HG03159 (cell line): ENCODE measurements around the gene HTRA2.
A peak's percentile ranks its signal among the peaks of the same experiment; 100 is the strongest.

ENCODE experiments used
- ATAC-seq: cut with Tn5 transposase; IDR thresholded peaks from one replicate; pipeline ENCODE4 v1.9.1; 2021; ENCODE audit warnings: mild to moderate bottlenecking, moderate library complexity; ENCODE audit not compliant: unreplicated experiment

HTRA2 gene

GRCh38 chr2:74515271-74515980, 14.3 kb upstream of the HTRA2 start:
- no peak for ATAC-seq

DNA sequence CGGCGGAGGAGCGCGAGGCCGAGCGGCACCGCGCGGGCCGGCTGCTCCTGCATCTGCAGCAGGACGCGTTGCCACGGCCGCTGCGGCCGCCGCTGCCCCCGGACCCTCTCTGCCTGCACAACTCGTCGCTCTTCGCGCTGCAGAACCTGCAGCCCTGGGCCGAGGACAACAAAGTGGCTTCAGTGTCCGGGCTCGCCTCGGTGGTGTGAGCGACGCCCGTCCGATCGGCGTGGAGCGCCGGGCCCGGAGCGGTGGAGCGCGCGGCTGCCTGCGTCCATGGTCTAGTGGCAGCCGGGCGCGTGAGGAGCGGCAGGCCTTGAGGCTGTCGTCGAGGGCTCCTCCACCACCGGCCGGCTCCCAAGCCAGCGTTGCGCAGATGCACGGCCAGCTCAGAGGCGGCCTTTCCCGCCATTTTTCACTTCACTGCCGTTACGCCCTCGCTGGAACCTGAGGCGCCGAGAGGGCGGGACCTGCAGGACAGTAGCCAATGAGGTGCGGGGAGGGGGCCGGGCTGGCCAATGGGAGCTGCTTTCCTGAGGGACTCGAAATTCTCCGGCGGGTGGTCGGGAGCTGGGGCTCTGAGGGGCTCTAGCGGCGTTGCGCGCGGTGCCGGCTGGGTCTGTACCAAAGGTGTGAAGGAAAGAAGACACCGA, 13.6 kb upstream of the HTRA2 start:
- ATAC-seq = no peak

DNA sequence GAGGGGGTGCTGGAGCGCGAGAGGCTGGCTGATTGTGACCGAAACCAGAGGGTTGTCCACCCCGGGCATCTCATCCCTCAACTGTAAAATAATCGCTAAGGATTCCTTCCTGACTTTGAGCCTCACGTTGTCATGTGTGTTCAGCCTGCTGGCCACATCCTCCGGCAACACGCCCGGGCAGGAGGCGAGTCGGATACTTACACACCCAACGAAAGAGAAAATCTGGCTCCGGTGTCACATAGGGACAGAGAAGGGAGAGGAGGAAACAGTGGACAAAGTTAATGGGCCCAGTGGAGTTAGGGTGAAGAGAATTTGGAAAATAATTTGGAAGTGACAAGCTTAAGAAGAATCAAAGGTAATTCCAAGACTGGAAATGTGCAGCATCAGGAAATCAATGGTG, 13.1 kb upstream of the HTRA2 start:
- ATAC-seq = no peak

- no peak for ATAC-seq
These were observed 7.2 kb upstream of the HTRA2 start for GRCh38 chr2:74522516-74522915.

- no peak for ATAC-seq
These were observed 5.7 kb upstream of the HTRA2 start for GRCh38 chr2:74524005-74524404.

- ATAC-seq = no peak
These were observed 4.6 kb upstream of the HTRA2 start for GRCh38 chr2:74524955-74525716.

- no peak for ATAC-seq
These were observed 3.8 kb upstream of the HTRA2 start, which contains the start of gene DQX1 for GRCh38 chr2:74525717-74526648. Gene DQX1 (minus strand): TSS chr2:74526231. CDS start chr2:74525729, 502 bp downstream.

DNA sequence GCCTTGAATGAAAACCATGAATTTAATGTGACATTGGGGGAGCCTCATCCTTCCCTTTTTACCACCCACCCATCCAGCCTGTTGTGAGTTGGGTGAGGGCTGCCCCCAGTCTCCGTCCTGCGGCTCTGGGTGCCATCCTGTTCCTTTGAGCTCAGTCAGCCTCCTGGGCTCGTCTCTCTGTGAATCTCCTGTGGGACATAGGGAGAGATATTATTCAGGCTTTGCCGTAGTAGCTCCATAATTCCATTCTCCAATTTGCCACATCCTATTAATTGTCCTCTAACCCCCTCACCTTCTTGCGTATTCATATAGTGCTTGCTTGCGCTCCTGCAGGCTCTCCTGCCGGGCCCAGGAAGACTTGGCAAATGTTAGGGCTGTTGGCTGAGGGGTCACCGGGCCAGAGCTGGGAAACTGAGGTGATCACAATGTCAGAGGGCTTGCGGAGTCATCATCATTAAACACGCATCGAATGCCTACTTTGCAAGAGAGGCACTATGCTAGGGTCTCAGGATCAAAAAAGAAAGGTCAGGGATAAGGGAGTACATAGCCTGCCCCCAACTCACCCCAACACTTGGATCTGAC, 3.0 kb upstream of the HTRA2 start:
- no peak for ATAC-seq

DNA sequence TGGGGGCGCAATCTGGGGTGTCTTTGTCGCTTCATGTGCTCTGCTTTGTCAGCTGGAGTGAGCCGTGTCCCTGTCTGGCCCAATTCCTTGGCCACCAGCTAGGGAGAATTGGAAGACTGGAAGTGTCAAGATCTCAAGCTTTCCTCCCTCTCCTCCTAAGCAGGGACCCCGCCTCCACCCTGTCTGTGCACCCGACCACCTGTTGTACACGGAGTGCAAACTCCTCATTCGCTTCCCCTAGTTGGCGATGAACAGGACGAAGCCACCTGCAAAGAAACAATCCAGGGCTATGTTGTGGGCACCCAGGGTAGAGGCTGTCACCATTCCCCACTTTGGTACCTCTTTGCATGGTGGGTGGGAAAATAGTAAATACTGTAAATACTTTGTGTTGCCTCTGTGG, 2.0 kb upstream of the HTRA2 start:
- no peak for ATAC-seq

DNA sequence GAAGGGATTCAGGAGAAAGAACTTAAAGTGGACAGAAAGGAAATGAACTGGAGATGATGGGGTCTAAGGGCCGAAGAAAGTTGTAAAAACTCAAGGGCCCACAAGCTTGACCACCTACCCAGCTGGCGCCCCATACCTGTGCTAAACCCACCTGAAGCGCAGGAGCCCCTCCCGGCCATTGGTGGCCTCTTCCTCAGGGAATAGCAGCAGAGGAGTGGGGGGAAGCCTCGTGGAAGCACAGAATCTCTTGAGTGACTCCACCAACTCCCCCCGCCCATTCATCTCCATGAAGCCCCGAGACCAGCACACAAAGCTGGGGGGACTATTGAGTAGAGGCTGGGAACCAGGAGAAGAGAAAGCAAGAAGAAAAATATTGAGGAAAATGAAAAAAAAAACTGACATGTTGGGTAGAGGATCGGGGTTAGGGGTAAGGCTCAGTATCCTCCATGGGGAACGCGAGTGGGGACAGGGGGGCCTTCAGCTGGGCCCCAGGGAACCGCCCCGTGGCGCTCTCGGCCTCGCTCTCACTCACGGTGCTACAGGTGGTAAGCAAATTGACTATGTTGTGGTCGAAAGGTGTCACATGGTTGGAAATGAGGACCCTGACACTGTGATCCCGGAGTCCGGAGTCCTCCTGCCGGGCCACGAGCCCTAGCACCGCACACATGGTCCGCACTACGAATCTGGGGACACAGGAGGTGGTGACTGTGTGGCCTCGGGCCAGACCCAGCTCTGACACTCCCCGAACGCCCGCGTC, 955 bp upstream of the HTRA2 start:
- ATAC-seq = peak; percentile 4

GRCh38 chr2:74530239-74531187, 780 bp downstream of the HTRA2 start:
- peak; percentile 21 for ATAC-seq

GRCh38 chr2:74531666-74532065, 1.9 kb downstream of the HTRA2 start:
- no peak for ATAC-seq

- ATAC-seq = no peak
These were observed 2.5 kb downstream of the HTRA2 start for GRCh38 chr2:74532222-74532621.

DNA sequence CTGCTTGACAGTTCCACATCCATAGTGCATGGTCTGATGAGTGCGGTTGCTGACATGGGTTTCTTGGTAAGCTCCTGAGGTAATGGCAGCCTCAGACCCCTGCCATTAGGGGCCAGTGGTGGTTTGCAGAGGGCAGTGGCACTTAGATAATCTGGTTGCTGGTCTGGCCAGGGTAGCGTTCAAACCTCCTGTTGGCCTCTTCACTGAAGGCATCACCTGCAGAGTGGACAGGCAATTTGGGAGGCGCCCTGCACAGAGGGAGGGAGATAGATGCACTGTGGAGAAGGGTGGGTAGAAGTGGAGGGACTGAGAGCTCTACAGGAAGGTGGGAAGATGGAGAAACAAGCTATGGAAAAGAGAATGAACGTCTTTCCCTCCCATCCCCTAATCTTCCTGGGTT, 3.7 kb downstream of the HTRA2 start:
- ATAC-seq = no peak

DNA sequence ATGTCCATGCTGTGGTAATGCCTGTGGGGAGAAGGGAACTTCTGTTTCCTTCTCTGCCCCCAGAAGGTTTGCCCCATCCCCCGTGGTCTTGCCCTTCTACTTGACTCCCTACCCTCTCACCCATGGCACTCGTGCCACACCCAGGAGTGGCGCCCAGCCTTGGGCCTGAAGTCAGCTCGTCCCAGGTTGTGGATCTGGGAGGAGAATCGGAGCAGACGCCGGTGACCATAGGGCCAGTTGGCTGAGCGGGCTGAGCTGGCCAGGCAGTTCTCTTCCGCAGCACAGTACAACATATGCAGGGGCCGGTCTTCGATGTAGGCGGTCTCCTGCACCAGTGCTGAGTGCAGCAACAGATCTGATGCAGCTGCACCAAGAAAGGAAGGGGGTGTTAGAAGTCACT, 4.7 kb downstream of the HTRA2 start:
- no peak for ATAC-seq

GRCh38 chr2:74535440-74535965, 5.8 kb downstream of the HTRA2 start:
- ATAC-seq = no peak

GRCh38 chr2:74536166-74536950, 6.6 kb downstream of the HTRA2 start:
- ATAC-seq = no peak

GRCh38 chr2:74537140-74537539, 7.4 kb downstream of the HTRA2 start:
- no peak for ATAC-seq
